UCSD-AML1 (cell line): ENCODE results near the gene AGBL1.
"Not testable (repeated sequence)": the region's sequence is repeated elsewhere in the genome, so short reads cannot be mapped to it uniquely, and the experiment has no call there.

Experiments used
- DNase-seq: peaks from one replicate; lab custom pipeline; 2025; ENCODE audit not compliant: unreplicated experiment; lab: John Stamatoyannopoulos, UW

The AGBL1 gene

GRCh38 chr15:87032295-87032694 is 952.6 kb downstream of the AGBL1 start:
- no peak for DNase-seq

- no peak for DNase-seq
These were observed 953.4 kb downstream of the AGBL1 start for GRCh38 chr15:87033056-87033455.

- DNase-seq: no peak
These were observed 955.2 kb downstream of the AGBL1 start for GRCh38 chr15:87034886-87035285.

- no peak for DNase-seq
These were observed 958.7 kb downstream of the AGBL1 start for GRCh38 chr15:87038404-87038803.

GRCh38 chr15:87042619-87043018 is 962.9 kb downstream of the AGBL1 start:
- not testable (repeated sequence) for DNase-seq

GRCh38 chr15:87045746-87046145 is 966.1 kb downstream of the AGBL1 start:
- DNase-seq: no peak

- DNase-seq: no peak
These were observed 967.7 kb downstream of the AGBL1 start for GRCh38 chr15:87047203-87047965.
